HepG2 (cell line): Measurements from ENCODE around the gene COPS6. TPM values are rescaled to one million over a fixed set of nuclear protein-coding genes. Genes with fewer than 3 reads are reported as not detected.
A peak's percentile ranks its signal among the peaks of the same experiment; 100 is the strongest.

Source experiments
- CAMTA2 ChIP-seq: sonication (generic); formaldehyde crosslinking; IDR thresholded peaks from 2 replicates; pipeline ENCODE4 v1.4.0; 2020; ENCODE audit warnings: mild to moderate bottlenecking, missing genetic modification reagents, borderline replicate concordance
- CBFB ChIP-seq: sonication (generic); formaldehyde crosslinking; IDR thresholded peaks from 2 replicates; pipeline ENCODE4 v1.4.0; 2020; ENCODE audit warnings: missing genetic modification reagents
- DRAP1 ChIP-seq: IDR thresholded peaks from 2 replicates; pipeline ENCODE4 v1.6.1; 2016; ENCODE audit warnings: missing genetic modification reagents, missing compliant biosample characterization
- EED ChIP-seq: sonication (generic); formaldehyde crosslinking; IDR thresholded peaks from 2 replicates; pipeline ENCODE4 v1.5.0; 2020; ENCODE audit warnings: mild to moderate bottlenecking, missing genetic modification reagents
- HIVEP1 ChIP-seq: sonication (generic); formaldehyde crosslinking; IDR thresholded peaks from 2 replicates; pipeline ENCODE4 v1.4.0; 2020; ENCODE audit warnings: mild to moderate bottlenecking, missing genetic modification reagents
- MAFG ChIP-seq: sonication (generic); formaldehyde crosslinking; IDR thresholded peaks from 2 replicates; pipeline ENCODE4 v1.5.1; 2020; ENCODE audit warnings: mild to moderate bottlenecking, missing genetic modification reagents
- RBM22 ChIP-seq: fragments of 200-400 bp; formaldehyde crosslinking; optimal IDR thresholded peaks from 2 replicates; pipeline ENCODE3; 2017; ENCODE audit warnings: mild to moderate bottlenecking, low read length, moderate library complexity
- SATB2 ChIP-seq: sonication (generic); formaldehyde crosslinking; IDR thresholded peaks from 2 replicates; pipeline ENCODE4 v1.5.0; 2020; ENCODE audit warnings: missing genetic modification reagents
- SP140L ChIP-seq: sonication (generic); formaldehyde crosslinking; IDR thresholded peaks from 2 replicates; pipeline ENCODE4 v1.4.0; 2020; ENCODE audit warnings: missing genetic modification reagents, borderline replicate concordance
- TEAD2 ChIP-seq: sonication (generic); formaldehyde crosslinking; IDR thresholded peaks from 2 replicates; pipeline ENCODE4 v1.9.0; 2021; ENCODE audit warnings: missing genetic modification reagents
- ZBTB10 ChIP-seq: sonication (generic); formaldehyde crosslinking; IDR thresholded peaks from 2 replicates; pipeline ENCODE4 v1.4.0; 2020; ENCODE audit warnings: missing genetic modification reagents, borderline replicate concordance
- ZBTB46 ChIP-seq: sonication (generic); formaldehyde crosslinking; IDR thresholded peaks from 2 replicates; pipeline ENCODE4 v1.4.0; 2020; ENCODE audit warnings: mild to moderate bottlenecking, missing genetic modification reagents, borderline replicate concordance
- ZNF142 ChIP-seq: sonication (generic); formaldehyde crosslinking; IDR thresholded peaks from 2 replicates; pipeline ENCODE4 v1.4.0; 2020; ENCODE audit warnings: missing genetic modification reagents
- ZNF274 ChIP-seq: sonication (generic); formaldehyde crosslinking; IDR thresholded peaks from 2 replicates; pipeline ENCODE4 v1.5.1; 2020; ENCODE audit warnings: mild to moderate bottlenecking, missing genetic modification reagents
- ZNF552 ChIP-seq: sonication (generic); formaldehyde crosslinking; IDR thresholded peaks from 2 replicates; pipeline ENCODE4 v1.9.0; 2022; ENCODE audit warnings: missing genetic modification reagents, mild to moderate bottlenecking, borderline replicate concordance
- ZNF598 ChIP-seq: sonication (generic); formaldehyde crosslinking; IDR thresholded peaks from 2 replicates; pipeline ENCODE4 v1.5.1; 2020; ENCODE audit warnings: mild to moderate bottlenecking, missing genetic modification reagents, borderline replicate concordance
- ZNF782 ChIP-seq: sonication (generic); formaldehyde crosslinking; IDR thresholded peaks from 2 replicates; pipeline ENCODE4 v1.4.0; 2020; ENCODE audit warnings: missing genetic modification reagents, mild to moderate bottlenecking, borderline replicate concordance
- polyA plus RNA-seq, 8 experiments: library from polyadenylated mRNA; depleted of rRNA in 3 of 8; stranded (reverse) in 7 of 8; unstranded in 1 of 8; fragments of >200 nt; fragmentation: Illumina TruSeq in 4 of 8; extraction: Trizol in 4 of 8; gene quantifications; 2 replicates each; pipeline versions ENCODE4 v1.2.1 to v1.2.3, GENCODE V29; 2011 to 2016; ENCODE audit warnings: low read depth in 4 of 8, missing spikeins in 1 of 8, mixed read lengths in 1 of 8; ENCODE audit not compliant: insufficient read depth in 1 of 8
- total RNA-seq, 5 experiments: library from RNA; depleted of rRNA; stranded (reverse); fragments of >200 nt; fragmentation: Illumina TruSeq; extraction: Trizol; gene quantifications; 2 replicates each; pipeline ENCODE4 v1.2.3, GENCODE V29; 2016; ENCODE audit warnings: low read depth in 1 of 5

COPS6 gene
- total and polyA plus RNA-seq, 2 of the 13 experiments (the other 11 are each of a cell fraction or from before 2014, with no cell fraction given): 33.4 to 117 TPM

- 0 out of 2 replicates have a peak, but pooled peaks have one; percentile 31 for TF ChIP-seq ZBTB10 (CRISPR knock-in tag)
- no peak for TF ChIP-seq ZNF552 (CRISPR knock-in tag)
- peak; percentile 26; the same call in 1 of the 2 replicates for TF ChIP-seq ZNF142 (CRISPR knock-in tag)
- TF ChIP-seq ZNF274 (CRISPR knock-in tag): no peak
- no peak for TF ChIP-seq ZNF782
- TF ChIP-seq EED (CRISPR knock-in tag): no peak
- TF ChIP-seq TEAD2 (CRISPR knock-in tag): 0 out of 2 replicates have a peak, but pooled peaks have one; percentile 60
- TF ChIP-seq MAFG (CRISPR knock-in tag): no peak
- TF ChIP-seq RBM22: peak; percentile 74
- TF ChIP-seq CAMTA2 (CRISPR knock-in tag): no peak
- TF ChIP-seq SATB2 (CRISPR knock-in tag): peak; percentile 88; the same call in 1 of the 2 replicates
- TF ChIP-seq DRAP1 (CRISPR knock-in tag): peak; percentile 67
- peak; percentile 25; the same call in 1 of the 2 replicates for TF ChIP-seq HIVEP1 (CRISPR knock-in tag)
- no peak for TF ChIP-seq SP140L (CRISPR knock-in tag)
- TF ChIP-seq CBFB (CRISPR knock-in tag): peak; percentile 39; the same call in 1 of the 2 replicates
- TF ChIP-seq ZNF598 (CRISPR knock-in tag): no peak
- no peak for TF ChIP-seq ZBTB46 (CRISPR knock-in tag)
Observed at GRCh38 chr7:100119072-100119969, 30.6 kb downstream of the COPS6 start, which contains the start of the genes CNPY4 and TAF6 (continued).
